Measurements from ENCODE around the gene ADGRE3.
A peak's percentile ranks its signal among the peaks of the same experiment; 100 is the strongest.

The ADGRE3 gene

DNA sequence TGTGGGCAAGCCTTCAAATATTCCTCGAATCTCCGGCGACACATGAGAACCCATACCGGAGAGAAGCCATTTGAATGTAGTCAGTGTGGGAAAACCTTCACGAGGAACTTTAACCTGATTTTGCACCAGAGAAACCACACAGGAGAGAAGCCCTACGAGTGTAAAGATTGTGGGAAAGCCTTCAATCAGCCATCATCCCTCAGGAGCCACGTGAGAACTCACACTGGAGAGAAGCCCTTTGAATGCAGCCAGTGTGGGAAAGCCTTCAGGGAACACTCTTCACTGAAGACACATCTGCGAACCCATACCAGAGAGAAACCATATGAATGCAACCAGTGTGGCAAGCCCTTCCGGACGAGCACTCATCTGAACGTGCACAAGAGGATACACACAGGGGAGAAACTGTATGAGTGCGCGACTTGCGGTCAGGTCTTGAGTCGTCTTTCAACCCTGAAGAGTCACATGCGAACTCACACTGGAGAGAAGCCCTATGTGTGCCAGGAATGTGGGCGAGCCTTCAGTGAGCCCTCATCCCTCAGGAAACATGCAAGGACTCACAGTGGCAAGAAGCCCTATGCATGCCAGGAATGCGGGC, 44.0 kb upstream of the ADGRE3 start:
- no peak overlapping the region for H3K4me3 ChIP-seq (ENCODE audit: low read depth, low read length)
- H3K9me3 ChIP-seq (ENCODE audit: control insufficient read depth, insufficient read depth, low read depth, low read length): no peaks in the 10 kb centered on the region
- POLR2A ChIA-PET: no interaction called here
- CTCF ChIA-PET: no interaction called here
- no peak overlapping the region for H3K27ac ChIP-seq (ENCODE audit: extremely low read depth, low read depth, low read length)
- no peaks in the 10 kb centered on the region for H3K4me1 ChIP-seq (ENCODE audit: control insufficient read depth, insufficient read depth, low read length)
- TF ChIP-seq ZNF266 (tag by site-specific recombination; IDR thresholded peaks at IDR 0.05; ENCODE audit: low read depth): no peak
- TF ChIP-seq ZNF514 (tag by site-specific recombination; IDR thresholded peaks at IDR 0.05): no peak
- no peak for TF ChIP-seq ZNF571 (tag by site-specific recombination; IDR thresholded peaks at IDR 0.05)
- TF ChIP-seq EGR2 (tag by site-specific recombination; IDR thresholded peaks at IDR 0.05; ENCODE audit: low read depth): no peak
- TF ChIP-seq ZBTB10 (tag by site-specific recombination; IDR thresholded peaks at IDR 0.05): no peak
- TF ChIP-seq ZNF707 (tag by site-specific recombination; IDR thresholded peaks at IDR 0.05): no peak
- no peak for TF ChIP-seq ZNF274 (IDR thresholded peaks at IDR 0.05; ENCODE audit: low read length)
- peak; percentile 96 for TF ChIP-seq ZNF274 (tag by site-specific recombination; IDR thresholded peaks at IDR 0.05; ENCODE audit: borderline replicate concordance)
- no peak for TF ChIP-seq HOXA7 (CRISPR knock-in tag; IDR thresholded peaks at IDR 0.05; ENCODE audit: borderline replicate concordance)
- no peak for TF ChIP-seq KLF10 (tag by site-specific recombination; IDR thresholded peaks at IDR 0.05)
- TF ChIP-seq ZNF645 (tag by site-specific recombination; IDR thresholded peaks at IDR 0.05): no peak
- peak; percentile 99 for TF ChIP-seq SETDB1 (IDR thresholded peaks at IDR 0.05; ENCODE audit: insufficient read length, low read length)
- TF ChIP-seq BCL6B (tag by site-specific recombination; IDR thresholded peaks at IDR 0.05): no peak
- peak; percentile 30; the same call in 1 of the 2 replicates for TF ChIP-seq ZNF280D (tag by site-specific recombination; IDR thresholded peaks at IDR 0.05)
- peaks cover 0 to 57% of the 10 kb centered on the region in 2 experiments; a peak in 1 of 3 replicates for H3K36me3 ChIP-seq (ENCODE audit: control insufficient read depth in 2 of 2, insufficient read depth in 1 of 2, low read length in 2 of 2)

- Histone ChIP-seq H3K36me3 (ENCODE audit: control insufficient read depth in 2 of 2, insufficient read depth in 1 of 2, low read length in 2 of 2) (peaks cover 0 to 68% of the 10 kb centered on the region in 2 experiments; a peak in 1 of 3 replicates), H3K4me1 (ENCODE audit: control insufficient read depth, insufficient read depth, low read length) (no peaks in the 10 kb centered on the region), H3K9me3 (ENCODE audit: control insufficient read depth, insufficient read depth, low read depth, low read length) (no peaks in the 10 kb centered on the region), H3K27ac (ENCODE audit: extremely low read depth, low read depth, low read length) (no peak overlapping the region), H3K4me3 (ENCODE audit: low read depth, low read length) (no peak overlapping the region)
- ChIA-PET CTCF (interaction anchor here (0.5 to 0.6 kb wide), 3 partner anchors 15 to 1133 kb away, joined by 4 to 5 read pairs (median 5); no protein-coding TSS in a partner anchor), POLR2A (no interaction called here)
- no peak for TF ChIP-seq ZNF585B (tag by site-specific recombination; IDR thresholded peaks at IDR 0.05)
- TF ChIP-seq, protein P1, sequence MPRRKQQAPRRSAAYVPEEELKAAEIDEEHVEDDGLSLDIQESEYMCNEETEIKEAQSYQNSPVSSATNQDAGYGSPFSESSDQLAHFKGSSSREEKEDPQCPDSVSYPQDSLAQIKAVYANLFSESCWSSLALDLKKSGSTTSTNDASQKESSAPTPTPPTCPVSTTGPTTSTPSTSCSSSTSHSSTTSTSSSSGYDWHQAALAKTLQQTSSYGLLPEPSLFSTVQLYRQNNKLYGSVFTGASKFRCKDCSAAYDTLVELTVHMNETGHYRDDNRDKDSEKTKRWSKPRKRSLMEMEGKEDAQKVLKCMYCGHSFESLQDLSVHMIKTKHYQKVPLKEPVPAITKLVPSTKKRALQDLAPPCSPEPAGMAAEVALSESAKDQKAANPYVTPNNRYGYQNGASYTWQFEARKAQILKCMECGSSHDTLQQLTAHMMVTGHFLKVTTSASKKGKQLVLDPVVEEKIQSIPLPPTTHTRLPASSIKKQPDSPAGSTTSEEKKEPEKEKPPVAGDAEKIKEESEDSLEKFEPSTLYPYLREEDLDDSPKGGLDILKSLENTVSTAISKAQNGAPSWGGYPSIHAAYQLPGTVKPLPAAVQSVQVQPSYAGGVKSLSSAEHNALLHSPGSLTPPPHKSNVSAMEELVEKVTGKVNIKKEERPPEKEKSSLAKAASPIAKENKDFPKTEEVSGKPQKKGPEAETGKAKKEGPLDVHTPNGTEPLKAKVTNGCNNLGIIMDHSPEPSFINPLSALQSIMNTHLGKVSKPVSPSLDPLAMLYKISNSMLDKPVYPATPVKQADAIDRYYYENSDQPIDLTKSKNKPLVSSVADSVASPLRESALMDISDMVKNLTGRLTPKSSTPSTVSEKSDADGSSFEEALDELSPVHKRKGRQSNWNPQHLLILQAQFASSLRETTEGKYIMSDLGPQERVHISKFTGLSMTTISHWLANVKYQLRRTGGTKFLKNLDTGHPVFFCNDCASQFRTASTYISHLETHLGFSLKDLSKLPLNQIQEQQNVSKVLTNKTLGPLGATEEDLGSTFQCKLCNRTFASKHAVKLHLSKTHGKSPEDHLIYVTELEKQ (tag by site-specific recombination; IDR thresholded peaks at IDR 0.05; ENCODE audit: borderline replicate concordance): no peak
- TF ChIP-seq SP2 (tag by site-specific recombination; IDR thresholded peaks at IDR 0.05): no peak
- TF ChIP-seq ZFP69B (tag by site-specific recombination; IDR thresholded peaks at IDR 0.05): no peak
Observed at GRCh38 chr19:14715841-14716240, 41.2 kb upstream of the ADGRE3 start.
